Neural progenitor cell (in vitro differentiated cells): ENCODE measurements around the gene SLC9A5. TPM values are rescaled to one million over a fixed set of nuclear protein-coding genes. Genes with fewer than 3 reads are reported as not detected.

Experiments
- DNase-seq: peaks from one replicate; pipeline ENCODE4 v3.0.0-alpha.2; 2016; ENCODE audit warnings: low spot score
- H2AFZ ChIP-seq: fragments of 200-600 bp; sonication (generic); replicated peaks from 2 replicates; pipeline ENCODE4 v1.6.1; 2016; ENCODE audit warnings: antibody characterized with exemption
- H3F3A ChIP-seq: fragments of 200-600 bp; sonication (generic); 2 replicates; pipeline ENCODE4 v1.6.1; 2016; ENCODE audit warnings: antibody characterized with exemption, low read depth
- H3K27ac ChIP-seq: fragments of 200-600 bp; sonication (generic); 2 replicates; pipeline ENCODE4 v1.5.1; 2016; ENCODE audit warnings: mild to moderate bottlenecking
- H3K27me3 ChIP-seq: fragments of 200-600 bp; sonication (generic); 2 replicates; pipeline ENCODE4 v1.6.1; 2016; ENCODE audit warnings: mild to moderate bottlenecking, moderate library complexity
- H3K36me3 ChIP-seq: fragments of 200-600 bp; sonication (generic); 2 replicates; pipeline ENCODE4 v1.5.1; 2016
- H3K4me1 ChIP-seq: fragments of 200-600 bp; sonication (generic); 2 replicates; pipeline ENCODE4 v1.6.1; 2016; ENCODE audit warnings: mixed run types
- H3K4me2 ChIP-seq: fragments of 200-600 bp; sonication (generic); 2 replicates; pipeline ENCODE4 v1.6.1; 2016
- H3K4me3 ChIP-seq: fragments of 200-600 bp; sonication (generic); 2 replicates; pipeline ENCODE4 v1.5.1; 2016
- H3K79me2 ChIP-seq: fragments of 200-600 bp; sonication (generic); 2 replicates; pipeline ENCODE4 v1.6.1; 2016; ENCODE audit warnings: low read depth
- H3K9ac ChIP-seq: fragments of 200-600 bp; sonication (generic); 2 replicates; pipeline ENCODE4 v1.6.1; 2016
- H3K9me3 ChIP-seq: fragments of 200-600 bp; sonication (generic); 2 replicates; pipeline ENCODE4 v1.5.1; 2016; ENCODE audit warnings: low read depth
- H4K20me1 ChIP-seq: fragments of 200-600 bp; sonication (generic); 2 replicates; pipeline ENCODE4 v1.6.1; 2016; ENCODE audit warnings: low read depth
- H3K27ac Mint-ChIP-seq: 3 replicates; pipeline ENCODE4 v1.8.0; 2021; ENCODE audit warnings: mixed read lengths
- H3K27me3 Mint-ChIP-seq: 2 replicates; pipeline ENCODE4 v1.8.0; 2022; ENCODE audit warnings: low read depth, mild to moderate bottlenecking, inconsistent platforms, moderate library complexity, mixed read lengths; ENCODE audit not compliant: insufficient read depth
- H3K36me3 Mint-ChIP-seq: 3 replicates; pipeline ENCODE4 v1.8.0; 2021; ENCODE audit warnings: mixed read lengths
- H3K4me1 Mint-ChIP-seq: 3 replicates; pipeline ENCODE4 v1.8.0; 2021; ENCODE audit warnings: mixed read lengths
- H3K4me3 Mint-ChIP-seq: 3 replicates; pipeline ENCODE4 v1.8.0; 2021; ENCODE audit warnings: mild to moderate bottlenecking, moderate library complexity, mixed read lengths
- H3K9me3 Mint-ChIP-seq: 3 replicates; pipeline ENCODE4 v1.8.0; 2020; ENCODE audit warnings: mixed read lengths
- EZH2 ChIP-seq: fragments of 200-600 bp; sonication (generic); IDR thresholded peaks from 2 replicates; pipeline ENCODE4 v1.6.1; 2017; ENCODE audit warnings: antibody characterized with exemption, mild to moderate bottlenecking, moderate library complexity
- EZH2phosphoT487 ChIP-seq: fragments of 200-600 bp; sonication (generic); IDR thresholded peaks from 2 replicates; pipeline ENCODE4 v1.6.1; 2017; ENCODE audit warnings: antibody characterized with exemption
- total RNA-seq: library from RNA; depleted of rRNA; stranded (reverse); fragments of >200 nt; gene quantifications from 2 replicates; pipeline ENCODE4 v1.2.3, GENCODE V29; 2015; ENCODE audit warnings: low replicate concordance
- TF ChIP-seq, protein P1 (sequence below): fragments of 200-600 bp; sonication (generic); IDR thresholded peaks from 2 replicates; pipeline ENCODE4 v1.5.1; 2017; ENCODE audit warnings: antibody characterized with exemption, mild to moderate bottlenecking

The SLC9A5 gene
- total RNA-seq, 1 donor from 2014 or later: 2.5 TPM

DNA sequence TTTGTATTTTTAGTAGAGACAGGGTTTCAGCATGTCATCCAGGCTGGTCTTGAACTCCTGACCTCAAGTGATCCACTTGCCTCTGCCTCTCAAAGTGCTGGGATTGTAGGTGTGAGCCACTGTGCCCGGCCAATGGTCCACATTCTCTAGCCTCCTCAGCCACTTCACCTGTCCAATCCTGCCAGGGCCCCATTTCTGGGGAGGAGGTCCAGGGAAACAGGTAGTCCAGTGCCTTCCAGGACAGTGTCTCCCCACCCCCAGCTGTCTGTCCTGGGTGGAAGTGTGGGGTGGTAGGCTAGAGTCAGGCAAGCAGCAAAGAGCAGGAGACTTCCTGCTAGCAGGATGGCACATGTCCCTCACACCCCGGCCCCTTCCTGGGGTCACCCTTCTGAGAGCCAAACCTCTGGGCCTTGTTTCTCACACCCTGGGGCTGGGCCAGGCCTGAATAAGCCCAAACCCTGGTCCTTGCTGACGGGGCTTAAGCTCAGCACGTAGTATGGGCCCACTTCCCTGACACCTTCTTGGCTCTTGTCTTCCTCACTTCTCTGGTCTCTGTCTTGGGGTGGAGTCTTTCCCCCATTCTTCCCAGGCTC is 6.5 kb upstream of the SLC9A5 start:
- peaks cover 6% of the 10 kb centered on the region for H4K20me1 ChIP-seq
- H3K4me2 ChIP-seq: no peak overlapping the region
- H3K79me2 ChIP-seq: no peaks in the 10 kb centered on the region
- Mint-ChIP-seq H3K27me3 (peaks cover 2% of the 10 kb centered on the region), H3K36me3 (no peaks in the 10 kb centered on the region), H3K27ac (no peak overlapping the region), H3K4me1 (peaks cover 17% of the 10 kb centered on the region), H3K9me3 (no peaks in the 10 kb centered on the region), H3K4me3 (no peak overlapping the region)
- no peak for TF ChIP-seq EZH2
- TF ChIP-seq EZH2phosphoT487: no peak
- TF ChIP-seq, protein P1, sequence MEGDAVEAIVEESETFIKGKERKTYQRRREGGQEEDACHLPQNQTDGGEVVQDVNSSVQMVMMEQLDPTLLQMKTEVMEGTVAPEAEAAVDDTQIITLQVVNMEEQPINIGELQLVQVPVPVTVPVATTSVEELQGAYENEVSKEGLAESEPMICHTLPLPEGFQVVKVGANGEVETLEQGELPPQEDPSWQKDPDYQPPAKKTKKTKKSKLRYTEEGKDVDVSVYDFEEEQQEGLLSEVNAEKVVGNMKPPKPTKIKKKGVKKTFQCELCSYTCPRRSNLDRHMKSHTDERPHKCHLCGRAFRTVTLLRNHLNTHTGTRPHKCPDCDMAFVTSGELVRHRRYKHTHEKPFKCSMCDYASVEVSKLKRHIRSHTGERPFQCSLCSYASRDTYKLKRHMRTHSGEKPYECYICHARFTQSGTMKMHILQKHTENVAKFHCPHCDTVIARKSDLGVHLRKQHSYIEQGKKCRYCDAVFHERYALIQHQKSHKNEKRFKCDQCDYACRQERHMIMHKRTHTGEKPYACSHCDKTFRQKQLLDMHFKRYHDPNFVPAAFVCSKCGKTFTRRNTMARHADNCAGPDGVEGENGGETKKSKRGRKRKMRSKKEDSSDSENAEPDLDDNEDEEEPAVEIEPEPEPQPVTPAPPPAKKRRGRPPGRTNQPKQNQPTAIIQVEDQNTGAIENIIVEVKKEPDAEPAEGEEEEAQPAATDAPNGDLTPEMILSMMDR: no peak
- no peak overlapping the region for H3K4me3 ChIP-seq
- H3K4me1 ChIP-seq: peaks cover 6% of the 10 kb centered on the region
- no peak for DNase-seq
- H2AFZ ChIP-seq: no peak overlapping the region
- peaks cover 5% of the 10 kb centered on the region for H3K27me3 ChIP-seq
- no peaks in the 10 kb centered on the region for H3K36me3 ChIP-seq
- H3K9ac ChIP-seq: no peak overlapping the region
- no peaks in the 10 kb centered on the region for H3K9me3 ChIP-seq
- H3F3A ChIP-seq: peaks cover 14% of the 10 kb centered on the region
- no peak overlapping the region for H3K27ac ChIP-seq

DNA sequence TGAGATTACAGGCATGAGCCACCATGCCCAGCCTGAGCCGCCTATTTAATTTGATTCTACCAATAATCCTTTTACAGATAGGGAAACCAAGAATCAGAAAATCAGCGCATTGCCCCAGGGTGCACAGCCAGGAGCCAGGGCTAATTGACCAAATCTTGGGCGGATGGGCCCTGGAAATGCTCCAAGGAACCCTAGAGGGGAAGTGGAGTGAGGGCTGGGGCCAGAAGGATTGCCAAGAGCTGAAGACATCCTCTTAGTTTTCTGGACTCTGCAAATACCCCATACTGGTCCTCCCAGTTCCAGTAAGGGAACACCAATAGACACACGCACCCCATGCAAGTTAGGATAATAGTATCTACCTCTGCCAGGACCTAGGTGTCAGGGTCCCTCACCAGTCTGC is 5.3 kb upstream of the SLC9A5 start:
- TF ChIP-seq EZH2phosphoT487: no peak
- TF ChIP-seq, protein P1: no peak
- TF ChIP-seq EZH2: no peak

DNA sequence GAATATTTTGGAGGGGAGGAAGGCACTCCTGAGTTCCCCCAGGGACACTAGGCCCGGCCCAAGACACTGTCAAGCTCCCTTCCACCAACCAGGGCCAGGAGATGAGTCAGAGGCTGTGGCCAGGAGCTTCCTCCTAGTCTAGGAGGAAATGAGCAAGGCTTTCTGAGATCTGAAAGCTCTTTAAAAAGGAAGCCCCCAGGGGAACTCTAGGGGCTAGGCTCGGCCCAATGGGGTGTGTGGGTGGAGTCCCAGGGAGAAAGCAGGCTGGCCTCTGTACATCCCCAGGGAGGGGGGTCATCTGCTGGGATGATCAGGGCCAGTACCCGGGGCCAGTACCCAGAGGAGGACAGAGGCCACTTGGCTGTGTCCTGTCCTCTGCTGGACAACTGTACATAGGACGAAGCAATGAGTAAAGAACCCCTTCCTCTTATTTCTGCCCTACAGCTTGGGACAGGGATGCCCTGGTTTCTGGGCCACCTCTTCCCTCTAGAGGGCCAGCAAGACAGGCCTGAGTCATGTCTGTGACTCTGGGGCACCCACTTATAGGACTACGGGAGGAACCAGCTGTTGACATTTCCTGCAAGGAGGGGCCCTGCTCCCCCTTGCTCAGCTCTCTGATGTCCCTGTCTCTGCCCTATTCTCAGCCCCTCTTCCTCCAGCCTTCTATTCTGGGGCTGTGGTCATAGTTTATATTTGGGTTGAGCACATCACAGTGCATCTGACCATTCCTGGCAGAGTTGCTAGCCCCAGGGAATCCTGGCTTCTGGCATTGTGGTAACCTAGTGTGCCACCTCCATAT is 4.2 kb upstream of the SLC9A5 start:
- H3K27me3 Mint-ChIP-seq: peaks cover 17% of the 10 kb centered on the region
- Histone ChIP-seq H3K4me2 (no peak overlapping the region), H2AFZ (no peak overlapping the region), H3K4me1 (peaks cover 19% of the 10 kb centered on the region), H3F3A (peaks cover 24% of the 10 kb centered on the region), H3K36me3 (no peaks in the 10 kb centered on the region), H3K79me2 (no peaks in the 10 kb centered on the region), H3K4me3 (no peak overlapping the region), H4K20me1 (peaks cover 6% of the 10 kb centered on the region), H3K9me3 (no peaks in the 10 kb centered on the region), H3K9ac (no peak overlapping the region), H3K27ac (no peak overlapping the region), H3K27me3 (peaks cover 25% of the 10 kb centered on the region)
- no peak for DNase-seq
- peak overlapping the region; percentile 53 for H3K27ac Mint-ChIP-seq
- peak overlapping the region; percentile 92 for H3K4me3 Mint-ChIP-seq
- H3K36me3 Mint-ChIP-seq: no peaks in the 10 kb centered on the region
- no peak for TF ChIP-seq EZH2
- TF ChIP-seq EZH2phosphoT487: no peak
- TF ChIP-seq, protein P1: no peak
- no peaks in the 10 kb centered on the region for H3K9me3 Mint-ChIP-seq
- peaks cover 24% of the 10 kb centered on the region for H3K4me1 Mint-ChIP-seq

More for the DNA sequence above, 5.3 kb upstream of the SLC9A5 start:
- Mint-ChIP-seq H3K4me1 (peaks cover 22% of the 10 kb centered on the region), H3K27ac (no peak overlapping the region), H3K4me3 (no peak overlapping the region), H3K9me3 (no peaks in the 10 kb centered on the region), H3K27me3 (peaks cover 11% of the 10 kb centered on the region), H3K36me3 (no peaks in the 10 kb centered on the region)
- Histone ChIP-seq H3K79me2 (no peaks in the 10 kb centered on the region), H3F3A (peaks cover 22% of the 10 kb centered on the region), H3K36me3 (no peaks in the 10 kb centered on the region), H3K4me1 (peaks cover 15% of the 10 kb centered on the region), H3K9me3 (no peaks in the 10 kb centered on the region), H3K4me3 (no peak overlapping the region), H4K20me1 (peaks cover 6% of the 10 kb centered on the region), H3K27ac (no peak overlapping the region), H3K27me3 (peaks cover 14% of the 10 kb centered on the region), H3K9ac (no peak overlapping the region), H2AFZ (no peak overlapping the region), H3K4me2 (no peak overlapping the region)
- no peak for DNase-seq
